K562 (cell line): ENCODE data around the gene BBS1. TPM values are rescaled to one million over a fixed set of nuclear protein-coding genes. Genes with fewer than 3 reads are reported as not detected.

ENCODE experiments used
- ATF6 ChIP-seq: sonication (generic); formaldehyde crosslinking; IDR thresholded peaks from 2 replicates; pipeline ENCODE4 v1.4.0; 2020; ENCODE audit warnings: mild to moderate bottlenecking, missing genetic modification reagents
- CBX1 ChIP-seq: sonication (generic); IDR thresholded peaks from 2 replicates; pipeline ENCODE4 v1.6.1; 2016; ENCODE audit warnings: antibody characterized with exemption, low read depth, mild to moderate bottlenecking
- CXXC5 ChIP-seq: fragments of 250-450 bp; sonication (Bioruptor Pico); IDR thresholded peaks from 2 replicates; pipeline ENCODE4 v1.8.0; 2022; ENCODE audit warnings: inconsistent platforms, mild to moderate bottlenecking, moderate library complexity
- E2F1 ChIP-seq: sonication (generic); formaldehyde crosslinking; IDR thresholded peaks from 2 replicates; pipeline ENCODE4 v1.8.1; 2023; ENCODE audit warnings: mild to moderate bottlenecking, missing genetic modification reagents, moderate library complexity
- FOXA3 ChIP-seq, 2 experiments: fragments of 450-650 bp in 1 of 2; sonication (generic) in 1 of 2; formaldehyde crosslinking; IDR thresholded peaks in 1 of 2; conservative IDR thresholded peaks in 1 of 2; 2 replicates each; pipeline versions ENCODE4 v1.4.0 to v1.8.0; 2020 to 2022; ENCODE audit warnings: mild to moderate bottlenecking in 2 of 2, missing genetic modification reagents in 1 of 2
- MAX ChIP-seq: sonication (generic); formaldehyde crosslinking; IDR thresholded peaks from 2 replicates; pipeline ENCODE4 v1.9.0; 2022; ENCODE audit warnings: mild to moderate bottlenecking, missing genetic modification reagents
- NFIC ChIP-seq: fragments of 450-650 bp; IDR thresholded peaks from 2 replicates; pipeline ENCODE4 v1.6.1; 2017; ENCODE audit warnings: mild to moderate bottlenecking, inconsistent platforms
- NR3C1 ChIP-seq: sonication (generic); formaldehyde crosslinking; IDR thresholded peaks from 2 replicates; pipeline ENCODE4 v1.8.1; 2022; ENCODE audit warnings: missing genetic modification reagents
- POLR2G ChIP-seq: fragments of 200-400 bp; formaldehyde crosslinking; IDR thresholded peaks from 2 replicates; pipeline ENCODE4 v1.6.1; 2017; ENCODE audit warnings: low read depth, mild to moderate bottlenecking, antibody characterized with exemption, low read length, moderate library complexity
- PTBP1 ChIP-seq: fragments of 200-400 bp; formaldehyde crosslinking; IDR thresholded peaks from 2 replicates; pipeline ENCODE4 v1.6.1; 2017; ENCODE audit warnings: low read depth, low read length
- RBFOX2 ChIP-seq: fragments of 200-400 bp; formaldehyde crosslinking; IDR thresholded peaks from 2 replicates; pipeline ENCODE4 v1.6.1; 2017; ENCODE audit warnings: low read depth, mild to moderate bottlenecking, low read length, moderate library complexity
- SPI1 ChIP-seq: IDR thresholded peaks from 2 replicates; pipeline ENCODE4 v1.6.1; 2011; ENCODE audit warnings: low read depth, low read length, control low read depth, borderline replicate concordance
- STAT5B ChIP-seq: fragments of 250-450 bp; sonication (Bioruptor Pico); IDR thresholded peaks from 2 replicates; pipeline ENCODE4 v1.8.0; 2021; ENCODE audit warnings: mild to moderate bottlenecking, inconsistent platforms
- TEAD4 ChIP-seq, 2 experiments: sonication (generic) in 1 of 2; formaldehyde crosslinking in 1 of 2; IDR thresholded peaks; 2 replicates each; pipeline versions ENCODE4 v1.6.1 to v1.8.0; 2012 to 2022; ENCODE audit warnings: borderline replicate concordance in 1 of 2, inconsistent platforms in 1 of 2, low read length in 1 of 2, mild to moderate bottlenecking in 1 of 2, missing genetic modification reagents in 1 of 2
- YBX1 ChIP-seq: fragments of 450-650 bp; IDR thresholded peaks from 2 replicates; pipeline ENCODE4 v1.7.1; 2016; ENCODE audit warnings: mild to moderate bottlenecking
- ZNF764 ChIP-seq: fragments of 250-450 bp; sonication (Bioruptor Pico); IDR thresholded peaks from 2 replicates; pipeline ENCODE4 v1.4.0; 2020; ENCODE audit warnings: low read depth, mild to moderate bottlenecking, moderate library complexity
- polyA plus RNA-seq, 8 experiments: library from polyadenylated mRNA; depleted of rRNA in 4 of 8; stranded (reverse) in 5 of 8; unstranded in 3 of 8; fragments of >200 nt; fragmentation: Nextera tagmentation in 2 of 8; fragmentation: Illumina TruSeq in 1 of 8; extraction: Ambion mirVana in 2 of 8; extraction: Trizol in 1 of 8; gene quantifications; 2 replicates each; pipeline versions ENCODE4 v1.2.1 to v1.2.3, GENCODE V29; 2011 to 2014; ENCODE audit warnings: inconsistent platforms in 1 of 8, missing spikeins in 1 of 8
- total RNA-seq, 7 experiments: library from RNA; depleted of rRNA in 6 of 7; stranded (reverse); fragments of >200 nt in 6 of 7; fragmentation: Illumina TruSeq in 2 of 7; extraction: Trizol in 2 of 7; gene quantifications; 2 replicates each; pipeline versions ENCODE4 v1.2.1 to v1.2.3, GENCODE V29; 2011 to 2021; ENCODE audit warnings: low replicate concordance in 1 of 7

The BBS1 gene
- total and polyA plus RNA-seq, 9 of the 15 experiments (the other 6 are each of a cell fraction or from before 2014, with no cell fraction given) = 9.0 to 19.8 (median 12.1) TPM

- TF ChIP-seq ATF6 (CRISPR knock-in tag) (no peak), SPI1 (no peak), ZNF764 (CRISPR knock-in tag) (no peak), FOXA3 (CRISPR knock-in tag; conservative IDR thresholded peaks at IDR 0.05 in 1 of 2, IDR thresholded peaks at IDR 0.05 in 1 of 2) (peak in 1 of 2 experiments; percentile 77; a peak in 1 of 4 replicates), CBX1 (0 out of 2 replicates have a peak, but pooled peaks have one; percentile 11), MAX (CRISPR knock-in tag) (peak; percentile 98), E2F1 (CRISPR knock-in tag) (peak; percentile 39; the same call in 1 of the 2 replicates), NFIC (peak; percentile 86), TEAD4 (IDR thresholded peaks at IDR 0.05; ENCODE audit: low read length) (no peak), TEAD4 (CRISPR knock-in tag; IDR thresholded peaks at IDR 0.05; ENCODE audit: borderline replicate concordance) (peak; percentile 87; the same call in 1 of the 2 replicates), PTBP1 (no peak), POLR2G (peak; percentile 59), YBX1 (no peak), RBFOX2 (peak; percentile 62), STAT5B (CRISPR knock-in tag) (no peak), CXXC5 (CRISPR knock-in tag) (peak; percentile 47), NR3C1 (0 out of 2 replicates have a peak, but pooled peaks have one; percentile 74)
Measured at GRCh38 chr11:66559142-66559865, 48.9 kb downstream of the BBS1 start (continued).
